GM12878 (cell line): ENCODE measurements around the gene ANAPC16. TPM values are rescaled to one million over a fixed set of nuclear protein-coding genes. Genes with fewer than 3 reads are reported as not detected.

Source experiments
- ATAC-seq: fragments of 200-7000 bp; cut with Tn5 transposase; 3 replicates; pipeline ENCODE4 v1.9.1; 2020; ENCODE audit warnings: mild to moderate bottlenecking, moderate library complexity
- BruUV-seq: library from RNA; stranded (reverse); fragments of 400-500 nt; replicated peaks from 2 replicates; lab custom pipeline; 2021; lab: Mats Ljungman, UMichigan
- CTCF ChIA-PET: fragments of 300-600 bp; sonication (Branson Sonifier 250); formaldehyde crosslinking; extraction: SDS; loops from one replicate; lab custom pipeline; 2021; ENCODE audit warnings: inconsistent platforms; lab: Yijun Ruan, JAX
- POLR2A ChIA-PET: fragments of 350-600 bp; formaldehyde crosslinking; extraction: SDS; loops from one replicate; lab custom pipeline; 2021; ENCODE audit warnings: inconsistent platforms; lab: Charles Lee
- RAD21 ChIA-PET: fragments of 300-600 bp; sonication (Branson Sonifier 250); formaldehyde crosslinking; loops from one replicate; lab custom pipeline; 2023; ENCODE audit warnings: antibody characterized with exemption; ENCODE audit not compliant: unreplicated experiment; lab: Charles Lee
- SMC1A ChIA-PET: fragments of 300-600 bp; sonication (Branson Sonifier 250); formaldehyde crosslinking; loops from one replicate; lab custom pipeline; 2023; ENCODE audit not compliant: unreplicated experiment, uncharacterized antibody; lab: Charles Lee
- DNase-seq: peaks from one replicate; pipeline ENCODE4 v3.0.0-alpha.2; 2011; ENCODE audit warnings: low read depth, low spot score
- FAIRE-seq: peaks from 3 replicates; lab custom pipeline; 2011; peaks lifted over from hg19 to GRCh38; lab: Jason Lieb, UNC
- H2AFZ ChIP-seq: 2 replicates; pipeline ENCODE4 v1.6.0; 2011; ENCODE audit warnings: low read depth, low read length, control low read depth; ENCODE audit not compliant: control insufficient read depth
- H3K27ac ChIP-seq: 2 replicates; pipeline ENCODE4 v1.5.1; 2011; ENCODE audit warnings: control low read depth; ENCODE audit not compliant: control insufficient read depth, insufficient read depth
- H3K27me3 ChIP-seq, 2 experiments: replicated peaks in 1 of 2; 2 replicates each; pipeline versions ENCODE4 v1.6.0 to v1.6.1; 2011; ENCODE audit warnings: low read length in 1 of 2; ENCODE audit not compliant: control insufficient read depth in 2 of 2, insufficient read depth in 2 of 2
- H3K36me3 ChIP-seq, 2 experiments: 2 replicates each; pipeline ENCODE4 v1.5.1; 2011; ENCODE audit warnings: low read length in 1 of 2; ENCODE audit not compliant: control insufficient read depth in 2 of 2, insufficient read depth in 2 of 2
- H3K4me1 ChIP-seq: 2 replicates; pipeline ENCODE4 v1.6.1; 2011; ENCODE audit warnings: mild to moderate bottlenecking, low read length, moderate library complexity, mixed read lengths; ENCODE audit not compliant: control insufficient read depth, insufficient read depth
- H3K4me2 ChIP-seq: 2 replicates; pipeline ENCODE4 v1.6.0; 2011; ENCODE audit warnings: control low read depth; ENCODE audit not compliant: control insufficient read depth, insufficient read depth
- H3K4me3 ChIP-seq: fragments of 200-600 bp; sonication (generic); 2 replicates; pipeline ENCODE4 v1.5.1; 2016
- H3K79me2 ChIP-seq: 2 replicates; pipeline ENCODE4 v1.6.0; 2011; ENCODE audit warnings: low read length; ENCODE audit not compliant: control insufficient read depth, insufficient read depth
- H3K9ac ChIP-seq: 2 replicates; pipeline ENCODE4 v1.8.0; 2011; ENCODE audit warnings: low read length, control low read depth, mixed read lengths; ENCODE audit not compliant: control insufficient read depth, insufficient read depth
- H3K9me3 ChIP-seq: replicated peaks from 3 replicates; pipeline ENCODE4 v1.5.1; 2011; ENCODE audit warnings: mild to moderate bottlenecking, low read length; ENCODE audit not compliant: control insufficient read depth, insufficient read depth
- H4K20me1 ChIP-seq: 2 replicates; pipeline ENCODE4 v1.6.0; 2011; ENCODE audit not compliant: control insufficient read depth, insufficient read depth
- BHLHE40 ChIP-seq, 2 experiments: fragments of 450-650 bp in 1 of 2; IDR thresholded peaks; 2 replicates each; pipeline ENCODE4 v1.6.1; 2011 to 2017; ENCODE audit warnings: low read depth in 2 of 2, borderline replicate concordance in 1 of 2, improper control_type of control experiment in 1 of 2, low read length in 1 of 2, mild to moderate bottlenecking in 1 of 2
- CBFB ChIP-seq: IDR thresholded peaks from 2 replicates; pipeline ENCODE4 v1.6.1; 2016; ENCODE audit warnings: antibody characterized with exemption, low read depth
- CEBPB ChIP-seq, 2 experiments: fragments of 150-350 bp in 1 of 2; IDR thresholded peaks; 2 replicates each; pipeline ENCODE4 v1.6.1; 2012 to 2014; ENCODE audit warnings: low read depth in 2 of 2, low read length in 2 of 2, borderline replicate concordance in 1 of 2, inconsistent platforms in 1 of 2
- ETV6 ChIP-seq, 2 experiments: fragments of 450-650 bp in 1 of 2; IDR thresholded peaks in 1 of 2; conservative IDR thresholded peaks in 1 of 2; 2 replicates each; pipeline ENCODE4 v1.6.1; 2014; ENCODE audit warnings: antibody characterized with exemption in 1 of 2, borderline replicate concordance in 1 of 2, low read depth in 1 of 2, mild to moderate bottlenecking in 1 of 2, moderate library complexity in 1 of 2
- EZH2 ChIP-seq: IDR thresholded peaks from 2 replicates; pipeline ENCODE4 v1.6.1; 2012; ENCODE audit warnings: low read depth, mild to moderate bottlenecking, control low read depth, inconsistent platforms, low read length, borderline replicate concordance; ENCODE audit not compliant: control insufficient read depth
- GATAD2B ChIP-seq: fragments of 450-650 bp; conservative IDR thresholded peaks from 2 replicates; pipeline ENCODE4 v1.6.1; 2017; ENCODE audit warnings: low read depth, mild to moderate bottlenecking, moderate library complexity
- JUNB ChIP-seq: IDR thresholded peaks from 2 replicates; pipeline ENCODE4 v1.6.1; 2016; ENCODE audit warnings: antibody characterized with exemption, mild to moderate bottlenecking
- MTA2 ChIP-seq: fragments of 450-650 bp; IDR thresholded peaks from 2 replicates; pipeline ENCODE4 v1.6.1; 2016; ENCODE audit warnings: low read depth, mild to moderate bottlenecking, moderate library complexity
- MYC ChIP-seq: IDR thresholded peaks from 2 replicates; pipeline ENCODE4 v1.6.1; 2011; ENCODE audit warnings: mild to moderate bottlenecking, low read length, moderate library complexity, inconsistent platforms; ENCODE audit not compliant: insufficient read depth, insufficient replicate concordance, insufficient read length, severe bottlenecking
- NR2F1 ChIP-seq: fragments of 450-650 bp; conservative IDR thresholded peaks from 2 replicates; pipeline ENCODE4 v1.6.1; 2017; ENCODE audit warnings: mild to moderate bottlenecking
- POLR2AphosphoS5 ChIP-seq: IDR thresholded peaks from 2 replicates; pipeline ENCODE4 v1.6.1; 2011; ENCODE audit warnings: mild to moderate bottlenecking, low read length, inconsistent platforms
- RAD21 ChIP-seq: IDR thresholded peaks from 2 replicates; pipeline ENCODE4 v1.6.1; 2011; ENCODE audit warnings: mild to moderate bottlenecking, low read depth, low read length, moderate library complexity; ENCODE audit not compliant: insufficient read depth
- SRF ChIP-seq, 2 experiments: IDR thresholded peaks; 2 replicates each; pipeline ENCODE4 v1.6.1; 2011; ENCODE audit warnings: low read depth in 2 of 2, low read length in 2 of 2, mild to moderate bottlenecking in 1 of 2, moderate library complexity in 1 of 2
- ZNF24 ChIP-seq: fragments of 450-650 bp; IDR thresholded peaks from 2 replicates; pipeline ENCODE4 v1.6.1; 2017; ENCODE audit warnings: antibody characterized with exemption, mild to moderate bottlenecking
- WGBS: methylation state at CpG from one replicate; pipeline ENCODE4 v1.1.6; 2016; ENCODE audit warnings: low lambda C conversion rate; ENCODE audit not compliant: insufficient replicate concordance, insufficient coverage; ENCODE audit errors: missing lambda C conversion rate; 5-methylcytosine and 5-hydroxymethylcytosine counted together
- in situ Hi-C: fragments of 300-500 bp; cut with MboI; formaldehyde crosslinking; loops from 9 replicates; pipeline ENCODE4 v1.14.3; 2018; ENCODE audit warnings: mixed read lengths
- intact Hi-C: fragments of 100-400 bp; cut with micrococcal nuclease; formaldehyde crosslinking; loops from one replicate; pipeline ENCODE4 v1.14.2; 2022; ENCODE audit not compliant: unreplicated experiment
- polyA plus RNA-seq, 11 experiments: library from polyadenylated mRNA; depleted of rRNA in 4 of 11; unstranded in 6 of 11; stranded (reverse) in 5 of 11; fragments of >200 nt; fragmentation: Nextera tagmentation in 4 of 11; fragmentation: Illumina TruSeq in 1 of 11; extraction: Ambion mirVana in 4 of 11; extraction: Trizol in 1 of 11; gene quantifications; 1 replicate in 1 of 11; 2 replicates in 10 of 11; pipeline versions ENCODE4 v1.2.1 to v1.2.3, GENCODE V29; 2011 to 2016; ENCODE audit warnings: inconsistent platforms in 2 of 11, missing spikeins in 2 of 11, low read depth in 1 of 11
- total RNA-seq, 4 experiments: library from RNA; depleted of rRNA in 3 of 4; stranded (reverse); fragments of >200 nt in 3 of 4; fragmentation: Illumina TruSeq in 1 of 4; extraction: Trizol in 1 of 4; gene quantifications; 2 replicates each; pipeline versions ENCODE4 v1.2.1 to v1.2.3, GENCODE V29; 2013 to 2021
- TF ChIP-seq, protein P1 (sequence below): IDR thresholded peaks from 2 replicates; pipeline ENCODE4 v1.6.1; 2011; ENCODE audit warnings: borderline replicate concordance, low read depth, mild to moderate bottlenecking, moderate library complexity, mixed read lengths, low read length; ENCODE audit not compliant: insufficient read depth; ENCODE audit errors: extremely low read length
- TF ChIP-seq, protein P2 (sequence below), 3 experiments: IDR thresholded peaks in 2 of 3; conservative IDR thresholded peaks in 1 of 3; 2 replicates each; pipeline ENCODE4 v1.5.1; 2011; ENCODE audit warnings: low read depth in 3 of 3, low read length in 3 of 3, mild to moderate bottlenecking in 3 of 3, control low read depth in 2 of 3, moderate library complexity in 2 of 3, inconsistent platforms in 1 of 3, mixed read lengths in 1 of 3; ENCODE audit not compliant: control insufficient read depth in 2 of 3, insufficient read depth in 1 of 3; ENCODE audit errors: extremely low read depth in 1 of 3
- TF ChIP-seq, protein P3 (sequence below): IDR thresholded peaks from 2 replicates; pipeline ENCODE4 v1.6.1; 2012; ENCODE audit warnings: low read length, inconsistent platforms

The ANAPC16 gene
- total and polyA plus RNA-seq, 10 of the 15 experiments (the other 5 are each of a cell fraction or from before 2014, with no cell fraction given), result 66.9 to 208 (median 134) TPM

DNA sequence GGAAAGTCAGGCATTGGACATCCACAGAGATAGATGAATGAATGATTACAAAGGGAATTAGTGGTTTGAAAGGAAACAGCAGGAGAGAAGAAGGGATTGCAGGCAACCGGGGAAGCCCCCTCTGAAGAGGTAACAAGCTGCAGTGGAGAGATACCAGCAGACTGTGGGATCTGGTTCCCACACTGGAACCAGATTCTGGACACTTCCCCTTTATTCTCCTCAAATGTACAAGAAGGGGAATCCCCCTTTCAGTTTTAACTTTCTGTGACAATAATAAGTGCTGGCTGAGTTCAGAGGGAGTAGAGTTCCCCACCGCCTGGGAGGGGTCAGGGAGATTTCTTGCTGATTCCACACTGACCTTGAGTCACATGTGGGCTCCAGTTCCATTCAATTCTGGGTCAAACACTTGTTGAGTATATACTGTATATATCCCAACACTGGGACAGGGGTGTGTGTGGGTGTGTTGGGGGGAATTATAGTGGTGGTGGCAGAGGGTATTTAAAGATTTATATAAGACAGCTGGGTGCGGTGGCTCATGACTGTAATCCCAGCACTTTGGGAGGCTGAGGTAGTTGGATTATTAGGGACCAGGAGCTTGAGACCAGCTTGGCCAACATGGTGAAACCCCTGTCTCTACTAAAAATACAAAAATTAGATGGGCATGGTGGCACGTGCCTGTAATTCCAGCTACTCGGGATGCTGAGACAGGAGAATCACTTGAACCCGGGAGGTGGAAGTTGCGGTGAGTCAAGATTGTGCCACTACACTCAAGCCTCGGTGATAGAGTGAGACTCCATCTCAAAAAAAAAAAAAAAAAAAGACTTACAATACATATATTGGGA is 41.5 kb downstream of the ANAPC16 start:
- RAD21 ChIA-PET, result interaction anchor here (0.6 to 13.0 kb wide), 9 partner anchors 11 to 125 kb away, joined by 3 to 200 read pairs (median 73); partner anchors contain the start of genes ANAPC16, ASCC1 and DDIT4
- intact Hi-C loops (no loop called here), in situ Hi-C loops (no loop called here)
- Histone ChIP-seq H3K36me3 (no peaks in the 10 kb centered on the region), H2AFZ (no peak overlapping the region), H3K4me1 (peaks cover 78% of the 10 kb centered on the region), H4K20me1 (no peaks in the 10 kb centered on the region), H3K9ac (0 out of 2 replicates have a peak overlapping the region, but pooled peaks have one; percentile 1), H3K79me2 (peaks cover 2% of the 10 kb centered on the region), H3K4me2 (peak overlapping the region; percentile 31; the same call in 1 of the 2 replicates), H3K27ac (peak overlapping the region; percentile 70), H3K27me3 (no peaks in the 10 kb centered on the region), H3K9me3 (no peaks in the 10 kb centered on the region), H3K4me3 (no peak overlapping the region)
- CTCF ChIA-PET, result interaction anchor here (0.6 to 7.6 kb wide), 10 partner anchors 8 to 125 kb away, joined by 3 to 59 read pairs (median 5); partner anchors contain the start of gene DDIT4
- POLR2A ChIA-PET, result interaction anchor here (0.6 to 11.6 kb wide), 9 partner anchors 9 to 126 kb away, joined by 4 to 267 read pairs (median 48); partner anchors contain the start of genes ANAPC16, ASCC1 and DDIT4
- DNase-seq (peak; percentile 92), ATAC-seq (peak; percentile 17), FAIRE-seq (peak; percentile 57)
- no TSS peak for BruUV-seq
- SMC1A ChIA-PET, result interaction anchor here (0.9 to 21.0 kb wide), 13 partner anchors 10 to 124 kb away, joined by 3 to 275 read pairs (median 8); partner anchors contain the start of genes ASCC1 and DDIT4
- 51% methylated on average over 8 of the region's 8 CpGs for WGBS
- no peak for TF ChIP-seq SRF (IDR thresholded peaks at IDR 0.05; ENCODE audit: low read depth in 2 of 2, low read length in 2 of 2)
- TF ChIP-seq, protein P1, sequence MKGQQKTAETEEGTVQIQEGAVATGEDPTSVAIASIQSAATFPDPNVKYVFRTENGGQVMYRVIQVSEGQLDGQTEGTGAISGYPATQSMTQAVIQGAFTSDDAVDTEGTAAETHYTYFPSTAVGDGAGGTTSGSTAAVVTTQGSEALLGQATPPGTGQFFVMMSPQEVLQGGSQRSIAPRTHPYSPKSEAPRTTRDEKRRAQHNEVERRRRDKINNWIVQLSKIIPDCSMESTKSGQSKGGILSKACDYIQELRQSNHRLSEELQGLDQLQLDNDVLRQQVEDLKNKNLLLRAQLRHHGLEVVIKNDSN, result no peak
- no peak for TF ChIP-seq POLR2AphosphoS5
- no peak for TF ChIP-seq EZH2
- TF ChIP-seq, protein P2, sequence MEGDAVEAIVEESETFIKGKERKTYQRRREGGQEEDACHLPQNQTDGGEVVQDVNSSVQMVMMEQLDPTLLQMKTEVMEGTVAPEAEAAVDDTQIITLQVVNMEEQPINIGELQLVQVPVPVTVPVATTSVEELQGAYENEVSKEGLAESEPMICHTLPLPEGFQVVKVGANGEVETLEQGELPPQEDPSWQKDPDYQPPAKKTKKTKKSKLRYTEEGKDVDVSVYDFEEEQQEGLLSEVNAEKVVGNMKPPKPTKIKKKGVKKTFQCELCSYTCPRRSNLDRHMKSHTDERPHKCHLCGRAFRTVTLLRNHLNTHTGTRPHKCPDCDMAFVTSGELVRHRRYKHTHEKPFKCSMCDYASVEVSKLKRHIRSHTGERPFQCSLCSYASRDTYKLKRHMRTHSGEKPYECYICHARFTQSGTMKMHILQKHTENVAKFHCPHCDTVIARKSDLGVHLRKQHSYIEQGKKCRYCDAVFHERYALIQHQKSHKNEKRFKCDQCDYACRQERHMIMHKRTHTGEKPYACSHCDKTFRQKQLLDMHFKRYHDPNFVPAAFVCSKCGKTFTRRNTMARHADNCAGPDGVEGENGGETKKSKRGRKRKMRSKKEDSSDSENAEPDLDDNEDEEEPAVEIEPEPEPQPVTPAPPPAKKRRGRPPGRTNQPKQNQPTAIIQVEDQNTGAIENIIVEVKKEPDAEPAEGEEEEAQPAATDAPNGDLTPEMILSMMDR (IDR thresholded peaks at IDR 0.05 in 2 of 3, conservative IDR thresholded peaks at IDR 0.05 in 1 of 3; ENCODE audit: control insufficient read depth in 2 of 3, extremely low read depth in 1 of 3, insufficient read depth in 1 of 3, low read depth in 3 of 3, low read length in 3 of 3), result no peak
- TF ChIP-seq MYC, result no peak
- peak; percentile 92 for TF ChIP-seq ZNF24
- TF ChIP-seq, protein P3, sequence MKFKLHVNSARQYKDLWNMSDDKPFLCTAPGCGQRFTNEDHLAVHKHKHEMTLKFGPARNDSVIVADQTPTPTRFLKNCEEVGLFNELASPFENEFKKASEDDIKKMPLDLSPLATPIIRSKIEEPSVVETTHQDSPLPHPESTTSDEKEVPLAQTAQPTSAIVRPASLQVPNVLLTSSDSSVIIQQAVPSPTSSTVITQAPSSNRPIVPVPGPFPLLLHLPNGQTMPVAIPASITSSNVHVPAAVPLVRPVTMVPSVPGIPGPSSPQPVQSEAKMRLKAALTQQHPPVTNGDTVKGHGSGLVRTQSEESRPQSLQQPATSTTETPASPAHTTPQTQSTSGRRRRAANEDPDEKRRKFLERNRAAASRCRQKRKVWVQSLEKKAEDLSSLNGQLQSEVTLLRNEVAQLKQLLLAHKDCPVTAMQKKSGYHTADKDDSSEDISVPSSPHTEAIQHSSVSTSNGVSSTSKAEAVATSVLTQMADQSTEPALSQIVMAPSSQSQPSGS, result peak; percentile 85
- TF ChIP-seq RAD21, result no peak
- TF ChIP-seq CBFB, result no peak
- TF ChIP-seq MTA2, result peak; percentile 78
- TF ChIP-seq ETV6 (conservative IDR thresholded peaks at IDR 0.05 in 1 of 2, IDR thresholded peaks at IDR 0.05 in 1 of 2; ENCODE audit: borderline replicate concordance in 1 of 2, low read depth in 1 of 2), result no peak; a peak in 1 of 4 replicates
- TF ChIP-seq NR2F1, result peak; percentile 56; the same call in 1 of the 2 replicates
- no peak for TF ChIP-seq JUNB
- no peak for TF ChIP-seq CEBPB (IDR thresholded peaks at IDR 0.05; ENCODE audit: borderline replicate concordance in 1 of 2, low read depth in 2 of 2, low read length in 2 of 2)
- peak; percentile 46 to 56; a peak in 2 of 4 replicates for TF ChIP-seq BHLHE40 (IDR thresholded peaks at IDR 0.05; ENCODE audit: borderline replicate concordance in 1 of 2, low read depth in 2 of 2, low read length in 1 of 2)
- peak; percentile 93 for TF ChIP-seq GATAD2B
